IPS-20b (cell line): ENCODE results near the gene ROBO4.
A peak's percentile ranks its signal among the peaks of the same experiment; 100 is the strongest.

ENCODE experiments used
- H3K27ac ChIP-seq: one replicate; pipeline ENCODE4 v1.5.1; 2013; ENCODE audit warnings: low read length
- H3K27me3 ChIP-seq: 2 replicates; pipeline ENCODE4 v1.6.1; 2013; ENCODE audit warnings: mild to moderate bottlenecking, low read length, inconsistent platforms; ENCODE audit not compliant: insufficient read depth
- H3K36me3 ChIP-seq: 2 replicates; pipeline ENCODE4 v1.6.1; 2013; ENCODE audit warnings: low read depth, mild to moderate bottlenecking, inconsistent platforms, low read length, moderate library complexity; ENCODE audit not compliant: insufficient read depth
- H3K4me1 ChIP-seq: 2 replicates; pipeline ENCODE4 v1.6.1; 2013; ENCODE audit warnings: mild to moderate bottlenecking, control low read depth, inconsistent platforms, low read length, moderate library complexity; ENCODE audit not compliant: insufficient read depth
- H3K4me3 ChIP-seq: 2 replicates; pipeline ENCODE4 v1.5.1; 2013; ENCODE audit warnings: mild to moderate bottlenecking, low read length, inconsistent platforms
- H3K9ac ChIP-seq: 2 replicates; pipeline ENCODE4 v1.6.1; 2013; ENCODE audit warnings: low read depth, mild to moderate bottlenecking, inconsistent platforms, low read length, moderate library complexity
- H3K9me3 ChIP-seq: 2 replicates; pipeline ENCODE4 v1.6.1; 2013; ENCODE audit warnings: mild to moderate bottlenecking, low read depth, low read length, inconsistent platforms; ENCODE audit not compliant: insufficient read depth

The ROBO4 gene

DNA sequence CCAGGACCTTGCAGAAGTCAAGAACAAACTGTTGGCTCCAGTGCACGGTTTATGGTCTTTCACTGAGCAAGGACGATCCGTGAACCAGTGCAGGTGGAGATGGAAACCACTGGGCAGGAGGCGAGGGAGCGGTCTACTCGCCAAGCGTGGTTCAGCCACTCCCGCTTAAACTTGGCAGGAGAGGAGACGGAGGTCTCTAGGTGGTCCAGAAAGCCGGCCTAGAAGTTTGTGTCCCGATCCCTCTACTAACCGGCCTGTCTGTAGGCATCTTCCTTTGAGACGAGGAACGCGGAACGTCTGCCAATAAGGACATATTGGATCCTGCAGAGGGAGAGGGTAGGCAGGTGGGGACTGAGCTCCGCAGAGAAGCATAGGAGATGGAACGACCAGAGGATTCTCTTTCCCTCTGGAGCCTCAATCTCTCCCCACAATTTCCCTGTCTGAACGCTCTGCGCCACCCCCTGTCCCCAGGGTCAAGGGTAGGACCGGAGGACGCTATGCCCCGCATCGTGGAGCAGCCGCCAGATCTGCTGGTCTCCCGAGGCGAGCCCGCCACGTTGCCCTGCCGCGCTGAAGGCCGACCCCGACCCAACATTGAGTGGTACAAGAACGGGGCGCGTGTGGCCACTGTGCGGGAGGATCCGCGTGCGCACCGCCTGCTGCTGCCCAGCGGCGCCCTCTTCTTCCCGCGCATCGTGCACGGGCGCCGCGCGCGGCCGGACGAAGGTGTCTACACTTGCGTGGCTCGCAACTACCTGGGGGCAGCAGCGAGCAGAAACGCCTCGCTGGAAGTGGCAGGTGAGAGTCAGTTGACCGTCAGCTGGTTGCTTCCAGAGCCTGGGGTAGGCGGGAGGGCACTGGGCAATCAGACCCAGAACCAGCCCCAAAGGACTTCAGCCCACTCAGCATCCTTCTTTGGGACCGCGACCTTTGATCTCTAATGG lies 29.1 kb downstream of the ROBO4 start:
- no peak overlapping the region for H3K4me3 ChIP-seq
- H3K4me1 ChIP-seq = peaks cover 5% of the 10 kb centered on the region; the same call in 1 of the 2 replicates
- peaks cover 100% of the 10 kb centered on the region for H3K27me3 ChIP-seq
- no peak overlapping the region for H3K27ac ChIP-seq
- peaks cover 3% of the 10 kb centered on the region for H3K9me3 ChIP-seq
- no peaks in the 10 kb centered on the region for H3K36me3 ChIP-seq
- H3K9ac ChIP-seq = no peak overlapping the region

DNA sequence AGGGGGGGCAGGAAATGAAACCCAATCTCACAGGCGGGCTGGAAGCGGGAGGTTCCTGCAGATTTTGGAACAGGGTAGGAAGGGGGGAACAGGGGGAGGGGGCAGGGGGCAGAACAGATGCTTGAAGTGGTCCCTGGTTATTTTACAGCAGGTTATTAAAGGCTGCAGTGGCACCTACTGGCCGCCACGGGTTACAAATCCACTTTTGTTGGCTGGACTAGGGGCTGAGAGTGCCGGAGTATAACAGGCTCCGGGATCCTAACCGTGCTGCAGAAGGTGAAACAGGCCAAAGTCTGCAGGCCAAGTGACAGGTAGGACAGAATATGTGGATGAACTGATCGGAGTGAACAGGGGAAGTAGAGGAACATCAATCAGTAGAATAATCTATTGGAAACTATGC lies 30.0 kb downstream of the ROBO4 start:
- peaks cover 5% of the 10 kb centered on the region; the same call in 1 of the 2 replicates for H3K4me1 ChIP-seq
- H3K27me3 ChIP-seq = peaks cover 100% of the 10 kb centered on the region
- no peak overlapping the region for H3K9ac ChIP-seq
- no peak overlapping the region for H3K4me3 ChIP-seq
- H3K9me3 ChIP-seq = peaks cover 3% of the 10 kb centered on the region
- H3K27ac ChIP-seq = no peak overlapping the region
- H3K36me3 ChIP-seq = no peaks in the 10 kb centered on the region

DNA sequence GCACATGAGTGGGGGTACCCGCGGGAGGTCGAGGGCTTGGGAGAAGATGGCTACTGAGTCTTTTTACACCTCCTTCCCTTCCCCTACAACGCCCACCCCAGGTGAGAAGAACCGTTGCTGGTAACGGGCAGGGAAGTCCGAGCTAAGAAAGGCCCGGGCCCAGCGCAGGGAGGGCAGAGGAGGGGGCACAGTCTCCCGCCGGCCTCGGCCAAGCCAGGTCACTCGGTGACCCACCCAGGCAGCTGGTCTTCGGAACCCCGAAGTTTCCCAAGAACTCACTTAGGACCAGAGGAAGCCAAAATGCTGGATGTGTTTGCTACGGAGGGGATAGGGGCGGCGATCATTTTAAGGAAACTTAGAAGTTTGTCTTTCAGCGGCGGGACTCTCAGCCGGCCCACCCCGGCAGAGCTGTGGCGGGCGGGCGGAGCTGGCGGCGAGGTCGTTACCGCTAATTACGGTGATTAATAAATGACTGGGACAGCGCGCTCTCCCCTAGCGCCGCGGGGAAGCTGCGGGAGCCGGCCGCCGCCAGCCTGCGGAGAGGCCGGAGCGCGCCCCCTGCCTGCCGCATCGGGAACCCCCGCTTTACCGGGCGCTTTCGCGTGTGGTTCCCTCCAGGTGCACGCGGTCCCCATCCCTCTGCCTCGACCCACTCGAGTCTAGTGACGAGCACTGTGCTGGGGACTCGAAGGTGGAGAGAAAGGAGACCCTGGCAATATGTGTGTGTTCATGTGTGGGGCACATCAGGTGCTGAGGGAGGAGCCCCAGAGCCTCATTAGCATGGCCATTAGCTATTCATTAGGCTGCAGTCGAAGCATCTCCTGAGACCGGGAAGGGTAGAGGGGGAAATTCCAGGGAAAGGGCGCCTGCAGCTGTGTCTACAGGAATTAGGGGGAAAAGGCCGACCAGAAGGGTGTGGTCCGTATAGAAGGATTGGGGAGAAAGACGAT lies 31.5 kb downstream of the ROBO4 start:
- H3K9ac ChIP-seq = no peak overlapping the region
- peak overlapping the region; percentile 51; the same call in 1 of the 2 replicates for H3K4me3 ChIP-seq
- peaks cover 5% of the 10 kb centered on the region; the same call in 1 of the 2 replicates for H3K4me1 ChIP-seq
- peaks cover 3% of the 10 kb centered on the region for H3K9me3 ChIP-seq
- peaks cover 100% of the 10 kb centered on the region for H3K27me3 ChIP-seq
- H3K27ac ChIP-seq = no peak overlapping the region
- no peaks in the 10 kb centered on the region for H3K36me3 ChIP-seq

DNA sequence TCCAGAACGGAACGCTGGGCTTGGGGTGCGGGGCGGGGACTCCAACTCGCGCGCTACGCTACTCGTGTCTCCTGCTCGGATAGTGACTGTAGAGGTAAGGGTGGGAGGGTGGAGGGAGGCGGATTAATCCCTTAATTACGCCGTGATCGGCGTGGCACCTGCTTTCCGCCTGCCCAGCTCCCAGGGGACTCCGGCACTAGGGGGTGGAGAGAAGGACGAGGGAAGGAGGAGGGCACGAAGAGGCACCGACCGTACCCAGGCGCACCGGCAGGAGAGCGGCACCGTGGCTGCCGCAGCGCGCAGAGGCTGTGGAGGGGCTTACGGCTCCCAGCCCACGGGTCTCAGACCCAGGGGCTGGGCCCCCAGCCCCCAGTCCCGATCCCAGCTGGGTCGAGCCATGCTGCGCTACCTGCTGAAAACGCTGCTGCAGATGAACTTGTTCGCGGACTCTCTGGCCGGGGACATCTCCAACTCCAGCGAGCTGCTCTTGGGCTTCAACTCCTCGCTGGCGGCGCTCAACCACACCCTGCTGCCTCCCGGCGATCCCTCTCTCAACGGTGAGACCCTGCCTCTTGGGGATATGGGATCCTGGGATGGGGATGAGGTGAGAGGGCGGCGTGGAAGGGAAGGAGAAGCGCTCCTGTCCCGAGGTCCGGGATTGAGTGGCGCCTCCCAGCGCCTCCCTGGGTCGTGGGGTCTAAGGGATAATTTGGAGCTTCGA lies 32.3 kb downstream of the ROBO4 start, which contains the start of gene ROBO3:
TSS of gene ROBO3 (plus strand) at position 252 of the 721 bp plus-strand sequence. CDS start at position 398, 146 bp downstream.
- peaks cover 100% of the 10 kb centered on the region for H3K27me3 ChIP-seq
- H3K4me3 ChIP-seq = peak within 1 kb of the TSS; percentile 51
- no peak within 1 kb of the TSS for H3K27ac ChIP-seq
- H3K9ac ChIP-seq = no peak within 1 kb of the TSS
- H3K36me3 ChIP-seq = no peaks in the 10 kb centered on the region
- H3K4me1 ChIP-seq = peaks cover 5% of the 10 kb centered on the region; the same call in 1 of the 2 replicates
- H3K9me3 ChIP-seq = peaks cover 3% of the 10 kb centered on the region

DNA sequence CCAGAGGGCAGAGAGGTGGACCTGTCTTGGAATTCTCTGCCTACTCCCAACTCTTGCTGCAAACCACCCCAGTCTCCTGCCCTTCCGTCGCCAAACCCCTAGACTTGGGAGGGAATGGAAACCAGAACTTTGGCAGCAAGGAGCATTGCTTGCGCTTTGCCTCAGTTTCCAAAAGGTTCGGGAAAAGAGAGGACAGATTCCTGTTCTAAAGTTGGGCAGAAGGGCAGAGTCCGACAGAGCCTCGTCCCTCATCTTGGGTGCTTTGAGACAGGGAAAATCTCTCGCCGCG lies 32.8 kb downstream of the ROBO4 start:
- Histone ChIP-seq H3K27ac (no peak overlapping the region), H3K9me3 (peaks cover 3% of the 10 kb centered on the region), H3K4me1 (peaks cover 5% of the 10 kb centered on the region; the same call in 1 of the 2 replicates), H3K9ac (no peak overlapping the region), H3K4me3 (no peak overlapping the region), H3K36me3 (no peaks in the 10 kb centered on the region), H3K27me3 (peaks cover 100% of the 10 kb centered on the region)

DNA sequence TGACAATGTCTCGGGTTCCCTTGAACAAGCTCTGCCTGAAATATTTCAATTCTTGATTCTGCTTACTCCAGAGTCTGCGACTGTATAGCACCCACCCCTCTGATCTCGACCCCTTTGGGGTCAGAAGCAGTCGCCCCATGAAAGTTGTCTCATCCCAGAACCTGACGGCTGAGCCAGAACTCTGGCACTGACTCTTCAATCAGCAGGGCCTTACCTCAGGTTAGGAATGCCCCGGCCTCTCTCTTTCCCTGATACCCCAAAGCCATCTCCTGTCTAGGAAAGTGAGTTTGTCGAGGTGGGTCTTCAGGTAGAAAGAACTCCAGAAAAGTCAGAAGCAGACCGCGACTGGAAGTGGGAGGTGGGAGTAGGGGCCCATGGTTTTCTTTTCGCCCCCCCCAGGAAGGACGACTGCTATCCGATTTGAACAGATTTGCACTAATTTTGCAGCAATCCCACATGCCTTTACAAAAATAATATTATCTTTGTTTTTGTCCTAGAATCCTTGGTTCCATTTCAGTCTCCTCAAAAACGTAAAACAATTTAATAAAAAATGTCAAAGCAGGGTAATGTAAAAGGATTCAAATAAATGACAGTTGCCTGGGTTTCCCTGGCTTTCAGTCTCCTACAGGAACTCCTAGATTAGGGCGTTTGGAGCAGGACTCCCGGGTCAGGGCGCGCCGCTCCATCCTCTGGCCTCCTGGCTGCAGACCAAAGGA lies 33.3 kb downstream of the ROBO4 start:
- Histone ChIP-seq H3K4me3 (no peak overlapping the region), H3K4me1 (peaks cover 5% of the 10 kb centered on the region; the same call in 1 of the 2 replicates), H3K36me3 (no peaks in the 10 kb centered on the region), H3K9me3 (peaks cover 3% of the 10 kb centered on the region), H3K27me3 (peaks cover 100% of the 10 kb centered on the region), H3K9ac (no peak overlapping the region), H3K27ac (no peak overlapping the region)

DNA sequence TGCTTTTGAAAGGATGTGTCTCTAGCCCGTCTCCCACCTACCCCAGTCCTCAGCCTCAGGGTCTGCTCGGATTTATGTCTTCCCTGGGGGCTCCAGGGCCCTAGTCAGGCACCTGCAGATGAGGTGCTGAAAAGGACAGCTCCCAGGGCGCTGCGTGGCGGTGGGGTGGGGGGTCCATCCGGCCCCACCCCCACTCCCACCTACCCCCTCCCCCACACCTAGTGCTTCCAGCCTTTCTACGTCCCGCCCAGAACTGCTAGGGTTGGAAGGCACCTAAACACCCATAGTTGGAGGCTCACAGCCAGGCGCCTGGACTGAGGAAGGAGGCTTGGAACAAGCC lies 33.9 kb downstream of the ROBO4 start:
- Histone ChIP-seq H3K36me3 (no peaks in the 10 kb centered on the region), H3K4me3 (no peak overlapping the region), H3K4me1 (peaks cover 5% of the 10 kb centered on the region; the same call in 1 of the 2 replicates), H3K27me3 (peaks cover 100% of the 10 kb centered on the region), H3K9ac (no peak overlapping the region), H3K27ac (no peak overlapping the region), H3K9me3 (peaks cover 3% of the 10 kb centered on the region)

DNA sequence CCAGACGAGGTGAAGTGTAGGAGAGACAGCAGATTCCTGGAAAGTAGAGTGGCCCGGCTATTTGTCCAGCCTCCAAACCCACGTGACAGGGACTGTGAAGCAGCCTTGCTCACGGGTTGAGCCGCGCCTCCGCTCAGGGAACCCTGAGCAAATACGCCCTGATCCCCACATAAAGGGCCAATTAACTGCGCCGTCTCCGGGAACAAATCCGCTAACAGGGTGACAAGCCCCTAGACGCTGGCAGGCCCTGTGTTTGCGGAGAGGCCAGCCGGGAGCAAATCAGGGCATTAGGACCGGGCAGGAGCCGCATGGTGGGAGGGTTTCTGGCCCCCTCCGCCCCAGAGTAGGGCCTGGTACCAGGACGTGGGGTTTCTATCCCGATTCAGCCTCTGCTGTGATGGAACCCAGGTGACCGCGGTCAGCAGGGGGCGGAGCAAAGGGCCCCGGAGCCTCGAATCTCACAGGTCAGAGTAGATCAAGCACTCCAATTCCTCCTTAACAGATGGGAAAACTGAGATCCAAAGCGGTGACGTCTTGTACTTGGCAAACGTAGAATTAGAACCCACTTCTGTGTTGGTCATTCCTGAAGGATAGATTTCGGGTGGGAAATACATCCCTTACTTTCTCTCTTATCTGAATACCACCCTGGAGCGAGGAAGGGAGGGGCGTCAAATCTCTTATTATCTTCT lies 34.4 kb downstream of the ROBO4 start:
- Histone ChIP-seq H3K36me3 (no peaks in the 10 kb centered on the region), H3K9me3 (peaks cover 3% of the 10 kb centered on the region), H3K9ac (no peak overlapping the region), H3K27me3 (peaks cover 99% of the 10 kb centered on the region), H3K27ac (no peak overlapping the region), H3K4me1 (peaks cover 5% of the 10 kb centered on the region; the same call in 1 of the 2 replicates), H3K4me3 (peak overlapping the region; percentile 45; the same call in 1 of the 2 replicates)

DNA sequence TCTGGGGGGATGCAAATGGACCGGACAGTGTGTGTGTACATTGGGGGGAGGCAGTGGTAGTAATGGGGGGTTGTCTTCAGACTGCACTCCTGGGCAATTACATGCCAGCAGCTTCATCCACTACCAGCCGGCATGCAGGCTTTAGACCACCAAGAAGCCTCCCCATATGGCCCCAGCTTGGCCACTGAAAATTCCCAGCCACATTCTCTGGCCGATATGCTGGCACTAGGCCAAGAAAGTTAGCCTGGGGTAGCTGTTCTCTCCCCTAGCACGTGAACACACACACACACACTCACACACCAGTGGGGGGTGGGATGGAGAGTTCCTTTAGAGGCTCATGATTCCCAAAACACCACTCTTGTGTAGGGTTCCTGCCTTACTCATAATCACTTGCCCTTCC lies 36.0 kb downstream of the ROBO4 start:
- Histone ChIP-seq H3K4me1 (peaks cover 5% of the 10 kb centered on the region; the same call in 1 of the 2 replicates), H3K9me3 (peaks cover 3% of the 10 kb centered on the region), H3K27ac (no peak overlapping the region), H3K4me3 (no peak overlapping the region), H3K27me3 (peaks cover 87% of the 10 kb centered on the region), H3K9ac (no peak overlapping the region), H3K36me3 (no peaks in the 10 kb centered on the region)

DNA sequence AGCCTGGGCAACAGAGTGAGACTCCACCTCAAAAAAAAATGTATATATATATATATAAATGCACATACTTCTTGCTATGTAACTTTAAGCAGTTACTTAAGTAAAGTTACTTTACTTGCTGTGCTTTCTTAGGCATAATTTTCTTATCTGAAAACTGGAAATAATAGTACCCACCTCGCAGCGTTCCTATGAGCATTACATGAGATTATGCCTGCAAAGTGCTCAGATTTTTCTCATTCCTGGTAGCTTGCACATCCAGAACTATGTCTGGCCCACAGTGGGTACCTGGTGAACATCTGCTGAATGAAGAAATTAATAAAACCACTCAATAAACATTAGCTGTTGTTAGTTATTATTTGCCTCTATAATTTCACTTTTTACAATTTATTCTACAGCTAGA lies 38.5 kb downstream of the ROBO4 start:
- H3K4me1 ChIP-seq = no peaks in the 10 kb centered on the region
- H3K9me3 ChIP-seq = no peaks in the 10 kb centered on the region; the same call in 1 of the 2 replicates
- H3K27ac ChIP-seq = no peak overlapping the region
- no peak overlapping the region for H3K4me3 ChIP-seq
- no peak overlapping the region for H3K9ac ChIP-seq
- peaks cover 87% of the 10 kb centered on the region for H3K27me3 ChIP-seq
- H3K36me3 ChIP-seq = no peaks in the 10 kb centered on the region
